ENCODE results near the gene DOCK4. TPM values are rescaled to one million over a fixed set of nuclear protein-coding genes. Genes with fewer than 3 reads are reported as not detected.
A peak's percentile ranks its signal among the peaks of the same experiment; 100 is the strongest.

The DOCK4 gene
- total RNA-seq, 4 donors from 2014 or later = 6.4 to 20.5 (median 9.7) TPM

- 89% methylated on average over 3 of the region's 3 CpGs for WGBS
- Histone ChIP-seq H3K4me3 (no peak overlapping the region), H3K36me3 (no peaks in the 10 kb centered on the region), H3K27me3 (no peaks in the 10 kb centered on the region), H3K4me1 (no peaks in the 10 kb centered on the region), H3K27ac (no peak overlapping the region), H3K9me3 (no peaks in the 10 kb centered on the region)
- TF ChIP-seq EP300 (IDR thresholded peaks at IDR 0.05) = no peak
- TF ChIP-seq POLR2A (IDR thresholded peaks at IDR 0.05) = no peak
- TF ChIP-seq POLR2AphosphoS5 (IDR thresholded peaks at IDR 0.05) = no peak
- TF ChIP-seq, protein P1, sequence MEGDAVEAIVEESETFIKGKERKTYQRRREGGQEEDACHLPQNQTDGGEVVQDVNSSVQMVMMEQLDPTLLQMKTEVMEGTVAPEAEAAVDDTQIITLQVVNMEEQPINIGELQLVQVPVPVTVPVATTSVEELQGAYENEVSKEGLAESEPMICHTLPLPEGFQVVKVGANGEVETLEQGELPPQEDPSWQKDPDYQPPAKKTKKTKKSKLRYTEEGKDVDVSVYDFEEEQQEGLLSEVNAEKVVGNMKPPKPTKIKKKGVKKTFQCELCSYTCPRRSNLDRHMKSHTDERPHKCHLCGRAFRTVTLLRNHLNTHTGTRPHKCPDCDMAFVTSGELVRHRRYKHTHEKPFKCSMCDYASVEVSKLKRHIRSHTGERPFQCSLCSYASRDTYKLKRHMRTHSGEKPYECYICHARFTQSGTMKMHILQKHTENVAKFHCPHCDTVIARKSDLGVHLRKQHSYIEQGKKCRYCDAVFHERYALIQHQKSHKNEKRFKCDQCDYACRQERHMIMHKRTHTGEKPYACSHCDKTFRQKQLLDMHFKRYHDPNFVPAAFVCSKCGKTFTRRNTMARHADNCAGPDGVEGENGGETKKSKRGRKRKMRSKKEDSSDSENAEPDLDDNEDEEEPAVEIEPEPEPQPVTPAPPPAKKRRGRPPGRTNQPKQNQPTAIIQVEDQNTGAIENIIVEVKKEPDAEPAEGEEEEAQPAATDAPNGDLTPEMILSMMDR (IDR thresholded peaks at IDR 0.05) = no peak
- DNase-seq (ENCODE audit: low spot score in 2 of 2) = no peak
Observed at GRCh38 chr7:112091768-112092167, 114.4 kb downstream of the DOCK4 start.

GRCh38 chr7:112089551-112089950 lies 116.6 kb downstream of the DOCK4 start:
- Histone ChIP-seq H3K27me3 (no peaks in the 10 kb centered on the region), H3K36me3 (no peaks in the 10 kb centered on the region)
- 89% methylated on average over 4 of the region's 4 CpGs for WGBS

DNA sequence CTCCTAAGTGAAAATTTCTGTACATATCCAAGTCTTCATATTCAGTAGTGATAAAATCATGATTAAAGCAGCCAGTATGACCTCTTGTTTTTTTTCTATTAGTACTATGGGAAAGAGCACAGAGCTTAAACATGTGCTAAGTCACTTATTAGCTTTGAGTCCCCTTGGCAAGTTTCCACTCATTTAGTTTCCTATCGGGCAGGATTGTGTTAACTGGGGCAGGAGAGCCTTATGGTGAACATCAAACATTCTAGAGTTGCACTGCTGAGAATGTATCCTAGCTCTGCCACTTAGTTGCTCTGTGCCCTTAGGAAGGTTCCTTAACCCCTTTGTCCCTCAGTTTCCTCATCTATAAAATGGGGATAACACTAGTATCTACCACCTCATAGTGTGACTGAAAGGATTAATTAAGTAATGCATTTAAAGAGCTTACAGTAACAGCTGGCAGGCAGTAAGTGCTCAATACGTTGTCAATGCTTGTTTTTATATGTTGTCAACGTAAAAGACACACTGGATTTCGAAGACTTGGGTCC lies 117.6 kb downstream of the DOCK4 start:
- WGBS = 83% methylated on average over 4 of the region's 4 CpGs
- TF ChIP-seq POLR2A (IDR thresholded peaks at IDR 0.05) = no peak
- no peak for TF ChIP-seq EP300 (IDR thresholded peaks at IDR 0.05)
- TF ChIP-seq POLR2AphosphoS5 (IDR thresholded peaks at IDR 0.05) = no peak
- TF ChIP-seq, protein P1 (IDR thresholded peaks at IDR 0.05) = no peak
- no peak for DNase-seq (ENCODE audit: low spot score in 2 of 2)
- no peaks in the 10 kb centered on the region for H3K9me3 ChIP-seq
- no peak overlapping the region for H3K4me3 ChIP-seq
- H3K27ac ChIP-seq = no peak overlapping the region
- H3K36me3 ChIP-seq = no peaks in the 10 kb centered on the region
- H3K4me1 ChIP-seq = peaks cover 16% of the 10 kb centered on the region
- no peaks in the 10 kb centered on the region for H3K27me3 ChIP-seq

More at GRCh38 chr7:112089551-112089950, 116.6 kb downstream of the DOCK4 start:
- TF ChIP-seq POLR2A (IDR thresholded peaks at IDR 0.05) (no peak), EP300 (IDR thresholded peaks at IDR 0.05) (no peak), POLR2AphosphoS5 (IDR thresholded peaks at IDR 0.05) (no peak)
- TF ChIP-seq, protein P1 (IDR thresholded peaks at IDR 0.05) = no peak
- Histone ChIP-seq H3K9me3 (no peaks in the 10 kb centered on the region), H3K4me1 (peaks cover 8% of the 10 kb centered on the region), H3K27ac (no peak overlapping the region), H3K4me3 (no peak overlapping the region)
- no peak for DNase-seq (ENCODE audit: low spot score in 2 of 2)

DNA sequence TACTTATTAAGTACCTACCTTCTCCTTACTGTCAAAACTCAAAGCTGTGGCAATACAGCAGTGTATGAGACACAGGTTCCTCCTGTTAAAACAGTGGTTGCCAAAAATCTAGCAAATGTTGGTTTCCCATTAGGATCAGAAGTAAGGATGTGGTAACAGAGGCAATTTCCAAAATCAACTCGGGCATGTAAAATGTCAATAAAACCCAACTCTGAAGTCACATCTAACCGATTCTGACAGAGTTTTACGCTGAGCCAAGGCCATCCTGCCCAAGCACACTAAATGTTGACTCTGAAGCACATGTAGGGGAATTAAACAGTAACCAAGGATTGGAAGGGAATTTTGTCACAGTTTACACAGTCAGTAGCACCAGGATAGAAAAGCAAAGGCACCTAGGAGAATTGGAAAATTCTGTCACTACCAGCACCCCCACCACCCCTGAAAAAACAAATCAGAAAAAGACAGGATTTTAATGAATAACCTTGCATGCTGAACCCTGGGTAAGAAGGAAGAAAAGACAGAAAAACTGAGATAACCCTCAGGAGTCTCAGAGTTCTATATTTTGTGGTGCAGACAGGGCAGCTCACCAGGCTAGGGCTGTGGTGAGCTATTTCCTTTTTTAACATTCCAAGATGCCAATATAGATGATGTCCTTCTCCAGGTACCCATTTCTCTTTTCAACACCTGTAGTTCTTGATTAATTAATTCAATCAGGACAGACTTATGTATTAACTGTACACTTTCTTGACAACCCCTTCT lies 119.5 kb downstream of the DOCK4 start:
- Histone ChIP-seq H3K27me3 (no peaks in the 10 kb centered on the region), H3K27ac (no peak overlapping the region), H3K36me3 (no peaks in the 10 kb centered on the region), H3K4me3 (no peak overlapping the region), H3K9me3 (no peaks in the 10 kb centered on the region), H3K4me1 (peaks cover 17% of the 10 kb centered on the region)
- DNase-seq (ENCODE audit: low spot score in 2 of 2) = no peak
- no peak for TF ChIP-seq POLR2AphosphoS5 (IDR thresholded peaks at IDR 0.05)
- TF ChIP-seq, protein P1 (IDR thresholded peaks at IDR 0.05) = no peak
- WGBS = 76% methylated on average over 3 of the region's 3 CpGs

GRCh38 chr7:112084520-112084971 lies 121.7 kb downstream of the DOCK4 start:
- Histone ChIP-seq H3K9me3 (no peaks in the 10 kb centered on the region), H3K27ac (peak overlapping the region; percentile 35), H3K36me3 (no peaks in the 10 kb centered on the region), H3K4me1 (peaks cover 20% of the 10 kb centered on the region), H3K27me3 (no peaks in the 10 kb centered on the region), H3K4me3 (no peak overlapping the region)
- DNase-seq (ENCODE audit: low spot score in 2 of 2) = no peak
- WGBS = 37% methylated on average over 3 of the region's 3 CpGs
- TF ChIP-seq POLR2AphosphoS5 (IDR thresholded peaks at IDR 0.05) (no peak), EP300 (IDR thresholded peaks at IDR 0.05) (no peak), POLR2A (IDR thresholded peaks at IDR 0.05) (no peak)
- TF ChIP-seq, protein P1 (IDR thresholded peaks at IDR 0.05) = no peak
